Epithelial cell of esophagus (primary cell): ENCODE data around the gene TMA7.
A peak's percentile ranks its signal among the peaks of the same experiment; 100 is the strongest.

Source experiments
- DNase-seq: peaks from one replicate; pipeline ENCODE4 v3.0.0; 2010; ENCODE audit warnings: low read depth
- H3K4me3 ChIP-seq: 2 replicates; pipeline ENCODE4 v1.5.1; 2011; ENCODE audit warnings: mild to moderate bottlenecking, low read length, control low read depth
- CTCF ChIP-seq: IDR thresholded peaks from 2 replicates; pipeline ENCODE4 v1.5.1; 2011; ENCODE audit warnings: low read depth, mild to moderate bottlenecking, low read length, control low read depth, inconsistent platforms; ENCODE audit not compliant: insufficient read depth; ENCODE audit errors: missing control alignments

The TMA7 gene

GRCh38 chr3:48423241-48423882 is 16.7 kb upstream of the TMA7 start:
- no peak for TF ChIP-seq CTCF
- DNase-seq: no peak
- no peak overlapping the region for H3K4me3 ChIP-seq

GRCh38 chr3:48423883-48424695 is 16.0 kb upstream of the TMA7 start:
- no peak overlapping the region for H3K4me3 ChIP-seq
- TF ChIP-seq CTCF: no peak
- no peak for DNase-seq

GRCh38 chr3:48425281-48425812 is 14.7 kb upstream of the TMA7 start:
- no peak for TF ChIP-seq CTCF
- no peak for DNase-seq
- peak overlapping the region; percentile 71 for H3K4me3 ChIP-seq

GRCh38 chr3:48426401-48426909 is 13.6 kb upstream of the TMA7 start:
- no peak for DNase-seq
- peak overlapping the region; percentile 71 for H3K4me3 ChIP-seq
- TF ChIP-seq CTCF: no peak

- no peak for TF ChIP-seq CTCF
- peak overlapping the region; percentile 71 for H3K4me3 ChIP-seq
- DNase-seq: peak; percentile 42
Measured at GRCh38 chr3:48426944-48427629, 13.0 kb upstream of the TMA7 start.

- peak overlapping the region; percentile 71 for H3K4me3 ChIP-seq
- DNase-seq: no peak
- TF ChIP-seq CTCF: no peak
Measured at GRCh38 chr3:48427630-48427962, 12.5 kb upstream of the TMA7 start.
